H1 (cell line): ENCODE results near the gene NDUFB10. TPM values are rescaled to one million over a fixed set of nuclear protein-coding genes. Genes with fewer than 3 reads are reported as not detected.

Source experiments
- CBX5 ChIP-seq: fragments of 300-800, 300-1000 bp; sonication (generic); IDR thresholded peaks from 2 replicates; pipeline ENCODE4 v1.7.1; 2016; ENCODE audit warnings: antibody characterized with exemption, low read length, low read depth
- HDAC6 ChIP-seq: IDR thresholded peaks from one replicate; pipeline ENCODE4 v1.7.1; 2012; ENCODE audit warnings: low read depth, mild to moderate bottlenecking, inconsistent platforms, low read length, moderate library complexity
- JUN ChIP-seq: IDR thresholded peaks from 2 replicates; pipeline ENCODE4 v1.6.1; 2011; ENCODE audit warnings: low read depth, mild to moderate bottlenecking, improper control_type of control experiment, low read length
- RAD21 ChIP-seq, 2 experiments: IDR thresholded peaks in 1 of 2; conservative IDR thresholded peaks in 1 of 2; 2 replicates each; pipeline ENCODE4 v1.6.1; 2011; ENCODE audit warnings: low read depth in 2 of 2, low read length in 2 of 2, improper control_type of control experiment in 1 of 2, inconsistent platforms in 1 of 2, mild to moderate bottlenecking in 1 of 2, moderate library complexity in 1 of 2
- RXRA ChIP-seq: IDR thresholded peaks from 2 replicates; pipeline ENCODE4 v1.6.1; 2011; ENCODE audit warnings: low read depth, mild to moderate bottlenecking, low read length, moderate library complexity; ENCODE audit not compliant: insufficient read depth
- SP2 ChIP-seq: IDR thresholded peaks from 2 replicates; pipeline ENCODE4 v1.6.1; 2012; ENCODE audit warnings: mild to moderate bottlenecking, low read length, inconsistent platforms
- ZNF274 ChIP-seq: IDR thresholded peaks from 2 replicates; pipeline ENCODE4 v1.7.0; 2012; ENCODE audit warnings: low read length, borderline replicate concordance; ENCODE audit errors: extremely low read depth
- polyA plus RNA-seq, 7 experiments: library from polyadenylated mRNA; depleted of rRNA in 3 of 7; stranded (reverse) in 5 of 7; unstranded in 2 of 7; fragments of >200 nt in 5 of 7; fragments of 200-250 nt in 2 of 7; gene quantifications; 1 replicate in 5 of 7; 2 replicates in 1 of 7; 4 replicates in 1 of 7; pipeline versions ENCODE4 v1.2.1 to v1.2.3, GENCODE V29; 2011 to 2013; ENCODE audit warnings: missing spikeins in 2 of 7, mixed read lengths in 2 of 7
- total RNA-seq: library from RNA; stranded (reverse); fragmentation: NEBNext Ultra II Directional; extraction: Animal tissue kit (Norgen Biotek cat#: 25700); gene quantifications from 2 replicates; pipeline ENCODE4 v1.2.1, GENCODE V29; 2021

Gene NDUFB10
- total and polyA plus RNA-seq, 2 of the 8 experiments (the other 6 are each of a cell fraction or from before 2014, with no cell fraction given) = 183 to 194 TPM

- no peak for TF ChIP-seq JUN
- no peak for TF ChIP-seq CBX5
- TF ChIP-seq HDAC6 = no peak
- no peak for TF ChIP-seq RAD21 (IDR thresholded peaks at IDR 0.05 in 1 of 2, conservative IDR thresholded peaks at IDR 0.05 in 1 of 2; ENCODE audit: low read depth in 2 of 2, low read length in 2 of 2)
- no peak for TF ChIP-seq RXRA
- no peak for TF ChIP-seq SP2
- TF ChIP-seq ZNF274 = no peak
These were observed 47.0 kb downstream of the NDUFB10 start (continued) for GRCh38 chr16:2006317-2006716.
